Heart left ventricle (tissue), 16 donors: ENCODE measurements around the gene NOTUM. TPM values are rescaled to one million over a fixed set of nuclear protein-coding genes. Genes with fewer than 3 reads are reported as not detected.

Experiments used
- ATAC-seq, 4 donors: fragments of 200-7000 bp; cut with Tn5 transposase; one replicate each; pipeline ENCODE4 v1.9.1; 2020 to 2022; ENCODE audit warnings: moderate library complexity in 4 of 4, mild to moderate bottlenecking in 3 of 4, moderate number of reproducible peaks in 1 of 4
- DNase-seq, 5 donors: peaks; one replicate each; pipeline ENCODE4 v3.0.0-alpha.2; 2020
- H3K27ac ChIP-seq, 12 donors: fragments of 200-600 bp; sonication (generic) in 4 of 12; one replicate each; pipeline versions ENCODE4 v1.5.0 to v1.8.0; 2016 to 2022; ENCODE audit warnings: mild to moderate bottlenecking in 2 of 12
- H3K27me3 ChIP-seq, 9 donors: fragments of 200-600 bp; sonication (generic) in 2 of 9; one replicate each; pipeline versions ENCODE4 v1.5.1 to v1.8.0; 2016 to 2022; ENCODE audit warnings: mild to moderate bottlenecking in 3 of 9
- H3K36me3 ChIP-seq, 9 donors: fragments of 200-600 bp; sonication (generic) in 2 of 9; one replicate each; pipeline versions ENCODE4 v1.5.0 to v1.8.0; 2018 to 2022; ENCODE audit warnings: mild to moderate bottlenecking in 2 of 9
- H3K4me1 ChIP-seq, 12 donors: fragments of 200-600 bp; sonication (generic) in 4 of 12; one replicate each; pipeline versions ENCODE4 v1.5.0 to v1.8.0; 2016 to 2022; ENCODE audit warnings: mild to moderate bottlenecking in 3 of 12
- H3K4me3 ChIP-seq, 12 donors: fragments of 200-600 bp; sonication (generic) in 4 of 12; one replicate each; pipeline versions ENCODE4 v1.5.0 to v1.8.0; 2017 to 2022; ENCODE audit warnings: mild to moderate bottlenecking in 9 of 12, moderate library complexity in 4 of 12
- H3K9me3 ChIP-seq, 12 donors: fragments of 200-600 bp; sonication (generic) in 4 of 12; one replicate each; pipeline versions ENCODE4 v1.5.0 to v1.8.0; 2016 to 2022; ENCODE audit warnings: mild to moderate bottlenecking in 1 of 12
- CTCF ChIP-seq, 12 donors: fragments of 200-600 bp; sonication (generic) in 4 of 12; IDR thresholded peaks; one replicate each; pipeline versions ENCODE4 v1.5.0 to v1.8.0; 2018 to 2022; ENCODE audit warnings: antibody characterized with exemption in 12 of 12, mild to moderate bottlenecking in 5 of 12
- POLR2A ChIP-seq, 2 donors: fragments of 450-650 bp; IDR thresholded peaks; one replicate each; pipeline ENCODE4 v1.6.1; 2017; ENCODE audit warnings: antibody characterized with exemption in 2 of 2, mild to moderate bottlenecking in 2 of 2, moderate library complexity in 2 of 2
- WGBS, 4 donors: extraction: QIAGEN DNeasy Blood & Tissue Kit in 2 of 4; methylation state at CpG; one replicate each; pipeline versions ENCODE4 v1.1.5 to v1.1.7; 2013 to 2018; 5-methylcytosine and 5-hydroxymethylcytosine counted together
- intact Hi-C, 10 donors: fragments of 100-400 bp; cut with DNase I; formaldehyde crosslinking; loops; one replicate each; pipeline versions ENCODE4 v1.11.1 to v1.14.2; 2022
- polyA plus RNA-seq, 2 donors: library from polyadenylated mRNA; stranded (reverse); fragments of 200-250 nt; gene quantifications; one replicate each; pipeline ENCODE4 v1.2.3, GENCODE V29; 2013
- total RNA-seq, 9 donors: library from RNA; depleted of rRNA in 2 of 9; stranded (reverse); fragments of >200 nt in 2 of 9; fragmentation: NEBNext Ultra II Directional in 3 of 9; extraction: Animal tissue kit (Norgen Biotek cat#: 25700) in 3 of 9; gene quantifications; one replicate each; pipeline versions ENCODE4 v1.1.0 to v1.2.4, GENCODE V29; 2016 to 2023
- donor health status: ischemic (EF 13 %, LVEDD 7.1; RV severe dilation, severe dysfunction).
- donor health status: healthy with polysubstance abuse.
- donor health status: DM: no; HTN: yes; CAD: no.
- donor health status: DM: no; HTN: no; CAD: no.
- donor health status: ischemic (EF 25% LVEDD 6.9; RV normal size, moderate dysfunction).
- donor health status: ischemic (EF 25% LVEDD 5.7; RV mildly dilated, moderate dysfunction).
- donor health status: healthy.
- donor health status: DM: yes; HTN: yes; CAD: no.
- donor health status: ischemic (EF 35%, LVEDD 5.7; RV mildly dilated, moderate dysfunction).
- donor health status: nonischemic (EF 11% LVEDD 7.7; RV severe dilation, severe dysfunction).
- donor health status: DM: yes; HTN: yes; CAD: no.
- donor health status: PGD.
- donor health status: ischemic (EF 29% LVEDD 5.4; RV normal size, mild dysfunction).
- donor health status: nonischemic (EF 23%, LVEDD 6.1; RV moderate dilation, normal function).

Gene NOTUM
- total and polyA plus RNA-seq, 11 donors = 0.25 to 1.6 (median 0.56) TPM; not detected in 3

- Histone ChIP-seq H3K27ac (no peak overlapping the region), H3K9me3 (no peaks in the 10 kb centered on the region), H3K27me3 (peaks cover 0 to 14% (median 0%) of the 10 kb centered on the region in 9 donors), H3K4me1 (peaks cover 6 to 26% (median 15%) of the 10 kb centered on the region in 12 donors), H3K36me3 (no peaks in the 10 kb centered on the region), H3K4me3 (no peak overlapping the region)
- TF ChIP-seq POLR2A (IDR thresholded peaks at IDR 0.05) (no peak), CTCF (IDR thresholded peaks at IDR 0.05) (no peak)
- intact Hi-C loops = no loop called here
- DNase-seq (peak in 1 of 5 donors; percentile 29), ATAC-seq (no peak)
- WGBS, 4 donors = 65 to 74% (median 69%) methylated on average over 19 to 20 of the region's 20 CpGs
Observed at GRCh38 chr17:81930142-81931125, 30.6 kb downstream of the NOTUM start.

GRCh38 chr17:81929253-81930141, 31.5 kb downstream of the NOTUM start:
- Histone ChIP-seq H3K4me1 (peaks cover 11 to 35% (median 25%) of the 10 kb centered on the region in 12 donors), H3K27ac (no peak overlapping the region), H3K36me3 (no peaks in the 10 kb centered on the region), H3K9me3 (no peaks in the 10 kb centered on the region), H3K27me3 (peaks cover 0 to 14% (median 0%) of the 10 kb centered on the region in 9 donors), H3K4me3 (no peak overlapping the region)
- intact Hi-C loops = loop anchor here in 1 of 10 donors (5.0 kb wide), 1 partner anchor 57 kb away; the partner anchor contains the start of gene ARHGDIA
- TF ChIP-seq CTCF (IDR thresholded peaks at IDR 0.05) (no peak), POLR2A (IDR thresholded peaks at IDR 0.05) (no peak)
- DNase-seq (no peak), ATAC-seq (no peak)
- WGBS, 4 donors = 91 to 94% (median 93%) methylated on average over 23 to 31 of the region's 31 CpGs

GRCh38 chr17:81928544-81929252, 32.3 kb downstream of the NOTUM start:
- Histone ChIP-seq H3K4me3 (peak overlapping the region in 11 of 12 donors; percentile 27 to 98 (median 91)), H3K4me1 (peaks cover 16 to 43% (median 33%) of the 10 kb centered on the region in 12 donors), H3K27ac (peak overlapping the region in 1 of 12 donors; percentile 39), H3K9me3 (no peaks in the 10 kb centered on the region), H3K27me3 (peaks cover 0 to 14% (median 0%) of the 10 kb centered on the region in 9 donors), H3K36me3 (no peaks in the 10 kb centered on the region)
- intact Hi-C loops = loop anchor here in 1 of 10 donors (5.0 kb wide), 1 partner anchor 56 kb away; the partner anchor contains the start of gene ARHGDIA
- TF ChIP-seq POLR2A (IDR thresholded peaks at IDR 0.05) = no peak
- TF ChIP-seq CTCF (IDR thresholded peaks at IDR 0.05) = no peak
- DNase-seq (no peak), ATAC-seq (no peak)
- 37 to 54% (median 43%) methylated on average over 23 to 44 of the region's 44 CpGs for WGBS, 4 donors
